Activated CD4-positive, alpha-beta T cell treated with anti-CD3 and anti-CD28 coated beads, Interleukin-2, amount 50 U/mL, for 16 hours (primary cell): ENCODE results near the gene H1-8.
"Not testable (repeated sequence)": the region's sequence is repeated elsewhere in the genome, so short reads cannot be mapped to it uniquely, and the experiment has no call there.

ENCODE experiments used
- DNase-seq: peaks from one replicate; pipeline ENCODE4 v3.0.0-alpha.2; 2020

The H1-8 gene

DNA sequence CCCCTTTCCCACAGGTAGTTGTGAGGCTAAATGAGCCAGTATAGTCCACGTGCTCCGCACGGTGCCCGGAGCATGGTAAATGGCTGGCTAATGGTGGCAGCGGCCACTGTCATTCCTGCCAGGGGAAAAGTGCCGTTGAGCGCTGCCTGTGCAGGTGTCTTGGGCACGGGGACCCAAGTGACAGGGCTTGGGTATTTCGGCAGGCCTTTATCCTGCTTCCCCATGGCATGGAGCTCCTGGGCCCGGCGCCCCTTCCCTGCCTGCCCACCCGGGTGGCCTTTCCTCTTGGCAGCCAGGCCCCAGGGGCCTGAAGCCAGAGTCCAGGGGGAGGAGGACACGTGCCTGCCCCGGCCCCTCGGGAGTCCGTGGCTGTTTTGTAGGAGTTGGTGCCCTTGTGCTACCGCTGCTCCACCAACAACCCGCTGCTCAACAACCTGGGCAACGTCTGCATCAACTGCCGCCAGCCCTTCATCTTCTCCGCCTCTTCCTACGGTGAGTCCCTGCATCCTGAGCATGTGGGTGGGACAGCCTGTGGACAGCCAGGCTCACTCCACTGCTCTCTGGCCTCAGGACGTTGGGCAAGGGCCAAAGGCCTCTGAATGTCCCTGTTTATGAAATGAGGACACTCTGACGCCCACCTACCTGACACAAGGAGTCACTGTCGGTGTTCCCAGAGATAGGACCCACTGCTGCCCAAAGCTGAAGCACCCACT, 27.7 kb upstream of the H1-8 start:
- DNase-seq, result not testable (repeated sequence)

DNA sequence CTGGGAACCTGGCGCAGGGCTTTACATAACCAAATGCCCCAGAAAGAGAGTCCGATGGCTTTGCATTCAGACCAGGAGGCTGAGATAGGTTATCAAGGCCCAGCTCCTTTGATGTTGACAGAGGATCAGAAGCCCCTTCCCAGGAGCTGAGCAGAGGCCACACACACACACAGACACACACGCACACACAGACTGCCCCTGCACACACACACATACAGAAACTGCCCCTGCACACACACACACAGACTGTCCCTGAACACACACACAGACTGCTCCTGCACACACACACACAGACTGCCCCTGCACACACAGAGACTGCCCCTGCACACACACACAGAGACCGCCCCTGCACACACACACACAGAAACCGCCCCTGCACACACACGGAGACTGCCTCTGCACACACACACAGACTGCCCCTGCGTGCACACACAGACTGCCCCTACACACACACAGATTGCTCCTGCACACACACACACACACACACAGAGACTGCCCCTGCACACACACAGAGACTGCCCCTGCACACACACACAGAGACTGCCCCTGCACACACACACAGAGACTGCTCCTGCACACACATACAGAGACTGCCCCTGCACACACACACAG, 27.0 kb upstream of the H1-8 start:
- not testable (repeated sequence) for DNase-seq

DNA sequence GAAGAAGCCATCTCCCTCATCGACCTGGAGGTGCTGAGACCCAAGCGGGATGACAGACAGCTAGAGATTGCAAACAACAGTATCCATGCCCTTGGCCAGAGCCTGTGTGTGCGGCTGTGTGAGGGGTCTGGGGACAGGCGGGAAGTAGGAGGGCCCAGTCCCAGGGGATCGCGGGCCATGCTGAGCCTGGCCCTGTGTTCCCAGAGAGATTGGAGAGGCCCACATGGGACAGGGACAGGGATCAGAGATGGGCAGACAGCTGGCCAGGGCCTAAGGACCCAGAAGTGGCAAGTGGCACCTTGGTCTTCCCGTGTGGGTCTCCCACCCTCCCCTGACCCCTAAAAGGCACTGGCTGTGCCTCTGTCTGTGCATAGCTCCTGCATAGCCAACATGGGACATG, 25.5 kb upstream of the H1-8 start:
- DNase-seq, result no peak

DNA sequence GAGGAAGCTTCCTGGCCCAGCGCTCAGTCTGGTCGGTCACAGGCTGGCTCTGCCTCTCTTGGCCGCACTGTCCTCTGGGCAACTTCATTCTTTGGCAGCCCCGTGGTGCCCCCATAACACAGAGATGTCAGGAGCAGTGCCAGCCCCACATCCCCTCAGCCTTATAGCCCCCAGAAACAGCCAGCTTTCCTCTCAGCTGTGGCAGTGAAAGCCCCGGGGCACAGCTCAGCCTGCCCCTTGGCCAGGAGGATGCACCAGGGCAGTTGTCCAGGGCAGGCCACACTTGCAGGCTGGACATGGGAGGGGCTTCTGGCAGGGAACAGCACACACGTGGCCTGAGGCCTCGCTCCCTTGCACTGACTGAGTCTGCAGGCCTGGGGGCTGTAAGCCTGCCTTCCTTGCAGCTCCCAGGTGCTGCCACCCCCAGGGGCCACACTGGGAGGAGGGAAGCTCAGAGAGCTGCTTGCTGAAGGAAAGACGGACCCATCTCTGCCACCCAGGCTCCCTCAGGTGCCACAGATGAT, 24.9 kb upstream of the H1-8 start:
- no peak for DNase-seq

DNA sequence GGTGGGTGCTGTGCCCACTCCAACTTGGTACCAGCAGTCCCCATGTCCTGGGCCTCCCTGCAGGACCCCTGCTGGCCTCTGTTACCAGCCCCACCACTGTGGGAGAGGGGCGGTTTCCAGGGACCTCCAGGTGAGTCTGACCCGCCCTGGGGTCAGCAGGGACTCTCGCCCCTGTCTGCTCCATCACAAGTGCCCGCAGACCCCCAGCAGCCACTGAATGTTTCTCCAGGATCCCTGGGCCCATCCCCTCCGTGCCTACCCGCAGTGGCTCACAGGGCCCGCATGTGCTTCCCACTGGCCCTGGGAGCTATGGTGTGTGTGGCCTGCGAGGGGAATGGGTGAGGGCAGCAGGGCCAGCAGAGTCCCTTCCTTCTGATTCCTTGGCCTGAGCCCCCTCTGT, 24.4 kb upstream of the H1-8 start:
- DNase-seq, result no peak

DNA sequence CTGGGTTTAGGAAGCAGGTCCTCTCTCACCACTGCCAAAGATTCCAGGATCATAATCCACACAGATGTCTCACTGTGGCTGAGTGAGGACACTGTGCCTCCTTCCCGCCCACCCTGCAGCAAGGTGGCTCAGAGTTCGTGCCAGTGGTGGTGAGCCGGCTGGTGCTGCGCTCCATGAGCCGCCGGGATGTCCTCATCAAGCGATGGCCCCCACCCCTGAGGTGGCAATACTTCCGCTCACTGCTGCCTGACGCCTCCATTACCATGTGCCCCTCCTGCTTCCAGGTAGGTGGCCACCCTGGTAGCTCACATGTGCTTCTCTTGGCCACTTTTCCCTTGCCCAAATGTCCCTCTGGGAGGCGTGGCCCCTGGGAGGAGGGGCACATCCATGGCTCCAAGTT, 23.5 kb upstream of the H1-8 start:
- no peak for DNase-seq

DNA sequence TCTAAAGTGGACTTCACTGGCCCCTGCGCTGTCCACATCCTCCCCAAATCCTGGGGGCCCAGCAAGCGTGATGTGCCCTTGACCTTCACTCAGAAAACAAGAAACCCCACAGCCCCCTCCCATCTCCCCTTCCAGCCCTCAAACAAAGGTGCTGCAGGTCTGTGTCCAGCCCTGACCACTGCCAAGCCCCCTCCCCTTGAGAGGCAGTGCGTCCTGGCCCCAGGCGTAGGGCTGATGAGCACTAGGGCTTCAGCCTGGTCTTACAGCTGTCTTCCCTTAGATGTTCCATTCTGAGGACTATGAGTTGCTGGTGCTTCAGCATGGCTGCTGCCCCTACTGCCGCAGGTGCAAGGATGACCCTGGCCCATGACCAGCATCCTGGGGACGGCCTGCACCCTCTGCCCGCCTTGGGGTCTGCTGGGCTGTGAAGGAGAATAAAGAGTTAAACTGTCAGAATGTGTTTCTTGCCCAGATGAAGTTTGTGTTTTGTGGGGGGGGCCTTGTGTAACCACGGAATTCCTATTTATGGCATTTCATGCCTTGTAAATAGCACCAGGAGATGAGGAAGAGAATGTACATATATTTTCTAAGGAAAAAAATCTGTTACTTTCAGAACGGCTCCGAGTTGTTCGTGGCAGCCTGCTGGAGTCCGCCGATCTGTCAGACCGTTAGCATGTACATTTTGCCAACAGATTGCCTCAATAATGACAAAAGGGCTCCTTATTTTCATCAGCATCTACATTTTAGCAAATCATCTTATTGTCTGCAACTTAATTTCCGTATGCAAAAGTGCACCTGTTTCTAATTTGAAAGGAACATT, 22.9 kb upstream of the H1-8 start:
- no peak for DNase-seq

DNA sequence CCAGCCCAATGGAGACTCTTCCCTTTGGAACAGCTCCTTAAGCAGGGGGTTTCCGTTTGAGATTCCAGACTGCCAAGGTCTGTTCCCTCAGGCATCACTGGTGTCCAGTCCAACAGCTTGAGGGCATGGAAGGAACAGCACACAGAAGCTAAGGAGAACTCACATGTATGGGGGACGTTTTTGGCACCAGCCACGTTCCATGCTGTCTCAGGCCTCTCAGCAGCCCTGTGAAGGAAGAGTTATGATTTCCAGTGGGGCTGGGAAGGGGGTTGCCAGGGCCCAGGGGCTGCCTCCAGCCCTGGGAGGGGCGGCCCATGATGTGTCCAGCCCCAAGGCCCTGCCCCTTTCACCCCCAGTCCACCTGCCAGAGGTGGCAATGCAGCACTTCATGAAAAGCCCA, 22.0 kb upstream of the H1-8 start:
- DNase-seq, result no peak

DNA sequence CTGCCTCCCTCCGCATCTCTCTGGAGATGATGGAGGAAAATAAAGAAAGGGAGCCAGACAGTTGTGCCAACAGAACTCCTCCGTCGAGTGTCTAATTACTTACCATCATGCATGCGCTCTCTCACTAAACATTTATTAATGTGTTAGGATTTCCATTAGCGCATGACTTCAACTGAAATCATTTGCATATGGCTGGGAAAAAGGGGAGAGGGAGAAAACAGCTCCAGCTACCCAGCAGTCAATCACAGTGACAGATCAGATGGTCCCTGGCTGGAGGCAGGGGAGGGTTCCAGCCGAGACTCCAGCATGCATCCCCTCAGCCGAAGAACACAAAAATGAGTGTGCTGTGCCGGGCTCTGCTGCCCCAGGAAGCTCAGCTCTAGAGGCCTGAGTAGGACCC, 21.4 kb upstream of the H1-8 start:
- DNase-seq, result no peak

DNA sequence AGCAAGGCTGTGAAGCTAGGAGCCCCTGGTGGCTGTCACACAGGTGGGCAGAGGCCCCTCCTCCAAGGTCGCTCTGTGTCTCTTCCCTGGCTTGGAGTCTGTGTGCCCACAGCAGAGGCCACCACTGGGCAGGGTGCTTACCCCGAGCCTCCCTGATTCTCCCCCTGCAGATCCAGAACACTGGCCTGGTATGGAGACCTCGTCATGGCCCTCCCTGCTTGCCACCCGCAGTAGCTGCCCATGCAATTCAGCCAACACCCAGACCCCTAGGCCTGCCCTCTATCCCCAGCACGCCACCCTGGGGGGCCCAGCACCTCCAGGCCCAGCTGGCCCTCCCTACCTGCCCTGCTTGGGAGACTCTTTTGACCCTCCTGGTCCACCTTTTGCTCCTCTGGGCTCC, 20.0 kb upstream of the H1-8 start:
- DNase-seq, result no peak

DNA sequence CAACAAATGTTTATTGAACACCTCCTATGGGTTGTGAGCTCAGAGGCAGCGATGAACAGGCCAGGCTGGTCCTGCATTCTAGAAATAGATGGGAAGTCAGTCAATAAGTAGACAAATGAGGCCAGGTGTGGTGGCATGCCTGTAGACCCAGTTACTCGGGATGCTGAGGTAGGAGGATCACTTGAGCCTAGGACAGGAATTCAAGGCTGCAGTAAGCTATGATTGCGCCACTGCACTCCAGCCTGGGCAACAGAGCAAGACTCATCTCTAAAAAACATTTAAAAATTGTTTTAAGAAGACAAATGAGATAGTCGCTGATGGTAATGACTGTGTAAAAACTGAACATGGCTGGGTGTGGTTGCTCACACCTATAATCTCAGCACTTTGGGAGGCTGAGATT, 18.9 kb upstream of the H1-8 start:
- no peak for DNase-seq

DNA sequence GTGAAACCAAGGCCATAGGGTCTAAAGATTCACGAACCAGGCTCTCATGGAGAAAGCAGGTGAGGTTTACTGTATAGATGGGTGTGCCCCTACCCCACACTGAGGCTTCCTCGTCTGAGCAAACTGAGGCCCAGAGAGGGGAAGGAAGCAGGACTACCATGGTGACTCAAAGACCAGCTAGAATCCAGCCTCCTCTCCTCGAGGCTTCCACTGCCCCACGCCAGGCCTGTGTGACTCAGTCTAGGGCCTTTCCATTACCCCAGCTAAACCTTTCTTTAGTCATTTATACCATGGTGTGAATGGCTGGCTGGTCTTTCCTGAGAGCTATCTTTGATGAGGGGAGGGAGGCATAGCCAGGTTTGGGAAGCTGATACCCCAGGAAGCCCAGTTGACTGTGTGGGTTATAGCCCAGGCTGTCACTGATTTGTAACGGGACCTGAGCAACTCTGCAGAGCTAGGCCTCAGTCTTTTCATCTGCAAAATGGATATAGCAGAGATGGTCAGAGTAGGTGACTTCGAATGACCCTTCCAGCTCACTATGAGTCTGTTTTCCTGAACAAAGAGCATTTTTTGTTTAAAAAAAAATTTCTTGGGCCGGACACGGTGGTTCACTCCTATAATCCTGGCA, 17.5 kb upstream of the H1-8 start:
- peak; percentile 11 for DNase-seq

DNA sequence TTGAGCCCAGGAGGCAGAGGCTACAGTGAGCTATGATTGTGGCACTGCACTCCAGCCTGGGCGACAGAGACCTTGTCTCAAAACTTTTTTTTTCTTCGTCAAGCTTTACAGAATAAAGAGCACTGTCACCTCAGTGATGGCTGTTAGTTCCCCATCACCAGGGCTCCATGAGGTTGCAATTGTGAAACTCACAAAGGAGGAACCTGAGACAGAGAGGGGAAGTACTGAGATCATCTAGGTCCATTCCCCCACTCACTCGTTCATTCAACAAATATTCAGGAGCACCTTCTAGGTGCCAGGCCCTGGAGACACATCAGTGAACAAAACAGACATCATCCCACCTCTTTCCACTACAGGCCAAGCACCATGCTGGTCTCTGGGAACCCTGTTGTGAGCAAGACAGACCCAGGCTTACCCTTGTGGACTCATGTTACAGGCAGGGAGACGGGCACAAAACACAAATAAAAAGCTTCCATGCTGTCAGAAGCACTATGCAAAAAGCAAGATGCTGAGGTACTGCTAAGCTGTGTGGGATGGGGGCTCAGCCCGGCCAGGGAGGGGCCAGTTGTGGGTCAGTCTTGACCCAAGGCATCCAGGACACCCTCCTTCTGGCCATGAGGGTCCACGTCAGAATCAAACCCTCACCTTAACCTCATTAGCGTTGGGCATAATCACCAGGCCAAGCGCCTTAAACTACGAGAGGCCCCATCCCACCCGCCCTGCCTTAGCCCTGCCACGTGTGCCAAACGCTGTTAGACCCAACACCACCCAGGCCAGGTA, 16.7 kb upstream of the H1-8 start:
- DNase-seq, result no peak

DNA sequence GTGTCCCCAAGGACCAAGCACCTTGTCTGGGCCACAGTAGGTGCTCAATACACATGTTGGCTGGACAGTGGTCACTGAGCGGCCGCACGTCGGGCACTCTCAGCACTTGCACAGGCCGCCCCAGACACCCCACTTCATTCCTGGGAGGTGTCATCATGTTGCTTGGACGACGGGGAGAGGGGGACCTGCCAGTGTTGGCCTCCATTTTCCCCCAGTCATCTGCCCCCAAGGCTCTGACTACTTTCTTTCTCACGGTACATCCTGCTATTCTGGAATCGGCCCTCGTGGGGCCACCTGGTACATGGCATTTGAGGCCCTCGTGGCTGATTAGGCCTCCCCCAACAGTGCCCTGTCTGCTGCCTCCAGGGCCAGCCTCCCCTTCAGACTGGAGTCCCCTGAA, 15.7 kb upstream of the H1-8 start:
- no peak for DNase-seq

DNA sequence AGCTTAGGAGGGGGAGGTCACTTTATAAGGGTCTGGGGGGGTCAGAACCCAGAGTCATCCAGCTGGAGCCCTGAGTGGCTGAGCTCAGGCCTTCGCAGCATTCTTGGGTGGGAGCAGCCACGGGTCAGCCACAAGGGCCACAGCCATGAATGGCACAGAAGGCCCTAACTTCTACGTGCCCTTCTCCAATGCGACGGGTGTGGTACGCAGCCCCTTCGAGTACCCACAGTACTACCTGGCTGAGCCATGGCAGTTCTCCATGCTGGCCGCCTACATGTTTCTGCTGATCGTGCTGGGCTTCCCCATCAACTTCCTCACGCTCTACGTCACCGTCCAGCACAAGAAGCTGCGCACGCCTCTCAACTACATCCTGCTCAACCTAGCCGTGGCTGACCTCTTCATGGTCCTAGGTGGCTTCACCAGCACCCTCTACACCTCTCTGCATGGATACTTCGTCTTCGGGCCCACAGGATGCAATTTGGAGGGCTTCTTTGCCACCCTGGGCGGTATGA, 14.3 kb upstream of the H1-8 start, which contains the start of gene RHO:
RHO (plus strand) TSS at position 51 of the 512 bp plus-strand sequence; CDS start at position 146, 95 bp downstream.
- DNase-seq, result no peak

DNA sequence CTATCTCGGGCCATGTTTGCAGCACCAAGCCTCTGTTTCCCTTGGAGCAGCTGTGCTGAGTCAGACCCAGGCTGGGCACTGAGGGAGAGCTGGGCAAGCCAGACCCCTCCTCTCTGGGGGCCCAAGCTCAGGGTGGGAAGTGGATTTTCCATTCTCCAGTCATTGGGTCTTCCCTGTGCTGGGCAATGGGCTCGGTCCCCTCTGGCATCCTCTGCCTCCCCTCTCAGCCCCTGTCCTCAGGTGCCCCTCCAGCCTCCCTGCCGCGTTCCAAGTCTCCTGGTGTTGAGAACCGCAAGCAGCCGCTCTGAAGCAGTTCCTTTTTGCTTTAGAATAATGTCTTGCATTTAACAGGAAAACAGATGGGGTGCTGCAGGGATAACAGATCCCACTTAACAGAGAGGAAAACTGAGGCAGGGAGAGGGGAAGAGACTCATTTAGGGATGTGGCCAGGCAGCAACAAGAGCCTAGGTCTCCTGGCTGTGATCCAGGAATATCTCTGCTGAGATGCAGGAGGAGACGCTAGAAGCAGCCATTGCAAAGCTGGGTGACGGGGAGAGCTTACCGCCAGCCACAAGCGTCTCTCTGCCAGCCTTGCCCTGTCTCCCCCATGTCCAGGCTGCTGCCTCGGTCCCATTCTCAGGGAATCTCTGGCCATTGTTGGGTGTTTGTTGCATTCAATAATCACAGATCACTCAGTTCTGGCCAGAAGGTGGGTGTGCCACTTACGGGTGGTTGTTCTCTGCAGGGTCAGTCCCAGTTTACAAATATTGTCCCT, 13.4 kb upstream of the H1-8 start:
- no peak for DNase-seq

DNA sequence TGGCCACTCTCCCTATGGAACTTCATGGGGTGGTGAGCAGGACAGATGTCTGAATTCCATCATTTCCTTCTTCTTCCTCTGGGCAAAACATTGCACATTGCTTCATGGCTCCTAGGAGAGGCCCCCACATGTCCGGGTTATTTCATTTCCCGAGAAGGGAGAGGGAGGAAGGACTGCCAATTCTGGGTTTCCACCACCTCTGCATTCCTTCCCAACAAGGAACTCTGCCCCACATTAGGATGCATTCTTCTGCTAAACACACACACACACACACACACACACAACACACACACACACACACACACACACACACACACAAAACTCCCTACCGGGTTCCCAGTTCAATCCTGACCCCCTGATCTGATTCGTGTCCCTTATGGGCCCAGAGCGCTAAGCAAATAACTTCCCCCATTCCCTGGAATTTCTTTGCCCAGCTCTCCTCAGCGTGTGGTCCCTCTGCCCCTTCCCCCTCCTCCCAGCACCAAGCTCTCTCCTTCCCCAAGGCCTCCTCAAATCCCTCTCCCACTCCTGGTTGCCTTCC, 12.7 kb upstream of the H1-8 start:
- DNase-seq, result no peak

DNA sequence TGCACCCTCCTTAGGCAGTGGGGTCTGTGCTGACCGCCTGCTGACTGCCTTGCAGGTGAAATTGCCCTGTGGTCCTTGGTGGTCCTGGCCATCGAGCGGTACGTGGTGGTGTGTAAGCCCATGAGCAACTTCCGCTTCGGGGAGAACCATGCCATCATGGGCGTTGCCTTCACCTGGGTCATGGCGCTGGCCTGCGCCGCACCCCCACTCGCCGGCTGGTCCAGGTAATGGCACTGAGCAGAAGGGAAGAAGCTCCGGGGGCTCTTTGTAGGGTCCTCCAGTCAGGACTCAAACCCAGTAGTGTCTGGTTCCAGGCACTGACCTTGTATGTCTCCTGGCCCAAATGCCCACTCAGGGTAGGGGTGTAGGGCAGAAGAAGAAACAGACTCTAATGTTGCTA, 12.2 kb upstream of the H1-8 start:
- DNase-seq, result no peak

DNA sequence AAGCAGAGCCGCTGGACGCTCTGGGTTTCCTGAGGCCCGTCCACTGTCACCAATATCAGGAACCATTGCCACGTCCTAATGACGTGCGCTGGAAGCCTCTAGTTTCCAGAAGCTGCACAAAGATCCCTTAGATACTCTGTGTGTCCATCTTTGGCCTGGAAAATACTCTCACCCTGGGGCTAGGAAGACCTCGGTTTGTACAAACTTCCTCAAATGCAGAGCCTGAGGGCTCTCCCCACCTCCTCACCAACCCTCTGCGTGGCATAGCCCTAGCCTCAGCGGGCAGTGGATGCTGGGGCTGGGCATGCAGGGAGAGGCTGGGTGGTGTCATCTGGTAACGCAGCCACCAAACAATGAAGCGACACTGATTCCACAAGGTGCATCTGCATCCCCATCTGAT, 11.3 kb upstream of the H1-8 start:
- DNase-seq, result no peak

DNA sequence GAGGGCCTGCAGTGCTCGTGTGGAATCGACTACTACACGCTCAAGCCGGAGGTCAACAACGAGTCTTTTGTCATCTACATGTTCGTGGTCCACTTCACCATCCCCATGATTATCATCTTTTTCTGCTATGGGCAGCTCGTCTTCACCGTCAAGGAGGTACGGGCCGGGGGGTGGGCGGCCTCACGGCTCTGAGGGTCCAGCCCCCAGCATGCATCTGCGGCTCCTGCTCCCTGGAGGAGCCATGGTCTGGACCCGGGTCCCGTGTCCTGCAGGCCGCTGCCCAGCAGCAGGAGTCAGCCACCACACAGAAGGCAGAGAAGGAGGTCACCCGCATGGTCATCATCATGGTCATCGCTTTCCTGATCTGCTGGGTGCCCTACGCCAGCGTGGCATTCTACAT, 10.7 kb upstream of the H1-8 start:
- DNase-seq, result no peak

DNA sequence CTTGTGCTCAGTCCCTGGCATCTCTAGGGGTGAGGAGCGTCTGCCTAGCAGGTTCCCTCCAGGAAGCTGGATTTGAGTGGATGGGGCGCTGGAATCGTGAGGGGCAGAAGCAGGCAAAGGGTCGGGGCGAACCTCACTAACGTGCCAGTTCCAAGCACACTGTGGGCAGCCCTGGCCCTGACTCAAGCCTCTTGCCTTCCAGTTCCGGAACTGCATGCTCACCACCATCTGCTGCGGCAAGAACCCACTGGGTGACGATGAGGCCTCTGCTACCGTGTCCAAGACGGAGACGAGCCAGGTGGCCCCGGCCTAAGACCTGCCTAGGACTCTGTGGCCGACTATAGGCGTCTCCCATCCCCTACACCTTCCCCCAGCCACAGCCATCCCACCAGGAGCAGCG, 9.6 kb upstream of the H1-8 start:
- no peak for DNase-seq
